B cell (primary cell): ENCODE measurements around the gene VRK2. TPM values are rescaled to one million over a fixed set of nuclear protein-coding genes. Genes with fewer than 3 reads are reported as not detected.

Experiments used
- ATAC-seq: fragments of 200-7000 bp; cut with Tn5 transposase; one replicate; pipeline ENCODE4 v1.10.0; 2021; ENCODE audit warnings: low read depth, mild to moderate bottlenecking, moderate number of reproducible peaks, moderate library complexity
- CTCF ChIA-PET: fragments of 350-600 bp; sonication (Branson Sonifier 250); formaldehyde crosslinking; loops from one replicate; lab custom pipeline; 2021; ENCODE audit warnings: antibody characterized with exemption, inconsistent platforms; lab: Charles Lee
- POLR2A ChIA-PET: fragments of 350-600 bp; sonication (Branson Sonifier 250); formaldehyde crosslinking; loops from one replicate; lab custom pipeline; 2021; ENCODE audit warnings: antibody characterized with exemption; lab: Charles Lee
- DNase-seq: peaks from one replicate; pipeline ENCODE4 v3.0.0; 2013
- H2AFZ ChIP-seq: 2 replicates; pipeline ENCODE4 v1.6.1; 2012; ENCODE audit warnings: mild to moderate bottlenecking, low read depth, low read length; ENCODE audit not compliant: insufficient read depth, poor library complexity, severe bottlenecking
- H3K27ac ChIP-seq, 2 donors: 1 replicate in 1 of 2; 2 replicates in 1 of 2; pipeline ENCODE4 v1.5.1; 2012 to 2013; ENCODE audit warnings: low read length in 2 of 2, mild to moderate bottlenecking in 2 of 2, moderate library complexity in 1 of 2
- H3K27me3 ChIP-seq, 4 experiments: fragments of 200-600 bp in 1 of 4; sonication (generic) in 1 of 4; replicated peaks in 1 of 4; 1 replicate in 2 of 4; 2 replicates in 2 of 4; pipeline versions ENCODE4 v1.6.1 to v1.7.0; 2013 to 2016; ENCODE audit warnings: low read length in 3 of 4, mild to moderate bottlenecking in 2 of 4, mixed read lengths in 1 of 4, moderate library complexity in 1 of 4; ENCODE audit not compliant: insufficient read depth in 4 of 4, control insufficient read depth in 3 of 4; ENCODE audit errors: control extremely low read depth in 1 of 4
- H3K36me3 ChIP-seq, 2 experiments: replicated peaks in 1 of 2; 1 replicate in 1 of 2; 2 replicates in 1 of 2; pipeline versions ENCODE4 v1.6.1 to v1.7.1; 2013; ENCODE audit warnings: low read length in 1 of 2; ENCODE audit not compliant: insufficient read depth in 2 of 2, control insufficient read depth in 1 of 2; ENCODE audit errors: control extremely low read depth in 1 of 2, extremely low read depth in 1 of 2
- H3K4me1 ChIP-seq, 2 donors: fragments of 200-600 bp in 1 of 2; sonication (generic) in 1 of 2; 1 replicate in 1 of 2; 2 replicates in 1 of 2; pipeline versions ENCODE4 v1.5.1 to v1.6.1; 2013 to 2017; ENCODE audit warnings: low read length in 2 of 2; ENCODE audit not compliant: control insufficient read depth in 2 of 2, insufficient read depth in 2 of 2
- H3K4me2 ChIP-seq: replicated peaks from 2 replicates; pipeline ENCODE3; 2012; ENCODE audit warnings: mild to moderate bottlenecking, low read depth, low read length; ENCODE audit not compliant: poor library complexity, severe bottlenecking
- H3K4me3 ChIP-seq, 5 experiments: fragments of 200-600 bp in 1 of 5; sonication (generic) in 1 of 5; 1 replicate in 3 of 5; 2 replicates in 2 of 5; pipeline versions ENCODE4 v1.5.1 to v1.7.0; 2011 to 2016; ENCODE audit warnings: low read length in 4 of 5, mild to moderate bottlenecking in 4 of 5, low read depth in 2 of 5, control low read depth in 1 of 5, moderate library complexity in 1 of 5; ENCODE audit not compliant: insufficient read depth in 1 of 5; ENCODE audit errors: control extremely low read depth in 1 of 5, extremely low read depth in 1 of 5
- H3K79me2 ChIP-seq: fragments of 200-600 bp; sonication (generic); one replicate; pipeline ENCODE4 v1.6.0; 2016; ENCODE audit warnings: low read length; ENCODE audit not compliant: control insufficient read depth, insufficient read depth
- H3K9ac ChIP-seq: fragments of 200-600 bp; sonication (generic); 2 replicates; pipeline ENCODE4 v1.6.1; 2017; ENCODE audit warnings: mild to moderate bottlenecking, low read length, moderate library complexity
- H3K9me3 ChIP-seq, 3 donors: one replicate each; pipeline versions ENCODE4 v1.6.1 to v1.7.1; 2013; ENCODE audit warnings: low read length in 2 of 3; ENCODE audit not compliant: control insufficient read depth in 2 of 3, insufficient read depth in 1 of 3; ENCODE audit errors: control extremely low read depth in 1 of 3
- H4K20me1 ChIP-seq: 2 replicates; pipeline ENCODE4 v1.6.0; 2012; ENCODE audit warnings: mild to moderate bottlenecking, low read length; ENCODE audit not compliant: insufficient read depth, control insufficient read depth, poor library complexity, severe bottlenecking
- H3K27ac Mint-ChIP-seq: one replicate; pipeline ENCODE4 v1.8.0; 2021; ENCODE audit warnings: mixed read lengths
- H3K27me3 Mint-ChIP-seq: one replicate; pipeline ENCODE4 v1.8.0; 2021; ENCODE audit warnings: mixed read lengths
- H3K4me1 Mint-ChIP-seq: one replicate; pipeline ENCODE4 v1.8.0; 2021; ENCODE audit warnings: mixed read lengths
- H3K4me3 Mint-ChIP-seq: one replicate; pipeline ENCODE4 v1.8.0; 2021; ENCODE audit warnings: mixed read lengths
- H3K9me3 Mint-ChIP-seq: one replicate; pipeline ENCODE4 v1.8.0; 2022; ENCODE audit warnings: mixed read lengths; ENCODE audit not compliant: insufficient read depth
- CTCF ChIP-seq: fragments of 200-600 bp; IDR thresholded peaks from one replicate; pipeline ENCODE4 v1.8.0; 2022; ENCODE audit warnings: antibody characterized with exemption, mild to moderate bottlenecking
- EZH2 ChIP-seq: IDR thresholded peaks from 2 replicates; pipeline ENCODE4 v1.6.1; 2012; ENCODE audit warnings: borderline replicate concordance, low read depth, mild to moderate bottlenecking, moderate library complexity, low read length; ENCODE audit not compliant: insufficient read depth, poor library complexity, severe bottlenecking
- WGBS: methylation state at CpG from one replicate; pipeline ENCODE4 v1.1.5; 2013; ENCODE audit warnings: missing lambda C conversion rate; ENCODE audit not compliant: insufficient coverage; 5-methylcytosine and 5-hydroxymethylcytosine counted together
- intact Hi-C: fragments of 100-400 bp; cut with micrococcal nuclease; formaldehyde crosslinking; loops from one replicate; pipeline ENCODE4 v1.10.0; 2022
- polyA plus RNA-seq: library from polyadenylated mRNA; depleted of rRNA; stranded (reverse); fragments of >200 nt; gene quantifications from 2 replicates; pipeline ENCODE4 v1.2.3, GENCODE V29; 2012
- total RNA-seq, 2 donors: library from RNA; stranded (reverse); fragments of 120-200 nt in 1 of 2; gene quantifications; 1 replicate in 1 of 2; 2 replicates in 1 of 2; pipeline versions ENCODE4 v1.2.3 to v1.2.4, GENCODE V29; 2013 to 2022

VRK2 gene
- total and polyA plus RNA-seq, 2 donors (not counting 1 experiment from before 2014, with no cell fraction given): 10.2 to 35.5 TPM

GRCh38 chr2:58042486-58042970 lies 4.1 kb upstream of the VRK2 start:
- intact Hi-C loops: no loop called here
- WGBS: no CpG with 5 or more reads among the region's 2 CpGs

GRCh38 chr2:58044145-58044544 lies 2.5 kb upstream of the VRK2 start:
- Histone ChIP-seq H3K9ac (no peak overlapping the region), H3K36me3 (no peaks in the 10 kb centered on the region), H3K27me3 (no peaks in the 10 kb centered on the region), H3K27ac (peak overlapping the region in 1 of 2 donors; percentile 95), H3K4me3 (no peak overlapping the region), H3K79me2 (peaks cover 49% of the 10 kb centered on the region), H4K20me1 (no peaks in the 10 kb centered on the region), H3K9me3 (no peaks in the 10 kb centered on the region), H2AFZ (no peak overlapping the region), H3K4me2 (no peak overlapping the region), H3K4me1 (peaks cover 31 to 32% of the 10 kb centered on the region in 2 donors)
- Mint-ChIP-seq H3K27ac (peak overlapping the region; percentile 79), H3K4me3 (no peak overlapping the region), H3K27me3 (no peaks in the 10 kb centered on the region), H3K4me1 (peaks cover 47% of the 10 kb centered on the region), H3K9me3 (no peaks in the 10 kb centered on the region)
- intact Hi-C loops: no loop called here
- ATAC-seq (no peak), DNase-seq (no peak)
- CTCF ChIA-PET: interaction anchor here (1.1 kb wide), 1 partner anchor 14 kb away, joined by 3 read pairs; no protein-coding TSS in a partner anchor
- TF ChIP-seq EZH2 (no peak), CTCF (no peak)
- no CpG with 5 or more reads among the region's 3 CpGs for WGBS
- POLR2A ChIA-PET: interaction anchor here (0.7 kb wide), 1 partner anchor 22 kb away, joined by 3 read pairs; no protein-coding TSS in a partner anchor

More at GRCh38 chr2:58042486-58042970, 4.1 kb upstream of the VRK2 start:
- ATAC-seq: no peak
- Histone ChIP-seq H3K36me3 (no peaks in the 10 kb centered on the region), H3K4me3 (no peak overlapping the region), H3K9ac (no peak overlapping the region), H3K27ac (no peak overlapping the region), H3K4me2 (no peak overlapping the region), H3K4me1 (peaks cover 32 to 34% of the 10 kb centered on the region in 2 donors), H4K20me1 (no peaks in the 10 kb centered on the region), H3K27me3 (no peaks in the 10 kb centered on the region), H3K79me2 (peaks cover 59% of the 10 kb centered on the region), H2AFZ (no peak overlapping the region), H3K9me3 (no peaks in the 10 kb centered on the region)
- TF ChIP-seq EZH2: no peak
- TF ChIP-seq CTCF: no peak
- CTCF ChIA-PET: no interaction called here
- Mint-ChIP-seq H3K4me3 (no peak overlapping the region), H3K27me3 (no peaks in the 10 kb centered on the region), H3K4me1 (peaks cover 46% of the 10 kb centered on the region), H3K9me3 (no peaks in the 10 kb centered on the region), H3K27ac (no peak overlapping the region)
- no peak for DNase-seq
- POLR2A ChIA-PET: no interaction called here
